ENCODE measurements around the gene KCNQ1.

The KCNQ1 gene

GRCh38 chr11:2674658-2675131 is 229.9 kb downstream of the KCNQ1 start:
- DNase-seq = no peak

- no peak for DNase-seq
Observed at GRCh38 chr11:2675540-2675939, 230.7 kb downstream of the KCNQ1 start.

- DNase-seq = no peak
Observed at GRCh38 chr11:2677127-2677526, 232.3 kb downstream of the KCNQ1 start.

DNA sequence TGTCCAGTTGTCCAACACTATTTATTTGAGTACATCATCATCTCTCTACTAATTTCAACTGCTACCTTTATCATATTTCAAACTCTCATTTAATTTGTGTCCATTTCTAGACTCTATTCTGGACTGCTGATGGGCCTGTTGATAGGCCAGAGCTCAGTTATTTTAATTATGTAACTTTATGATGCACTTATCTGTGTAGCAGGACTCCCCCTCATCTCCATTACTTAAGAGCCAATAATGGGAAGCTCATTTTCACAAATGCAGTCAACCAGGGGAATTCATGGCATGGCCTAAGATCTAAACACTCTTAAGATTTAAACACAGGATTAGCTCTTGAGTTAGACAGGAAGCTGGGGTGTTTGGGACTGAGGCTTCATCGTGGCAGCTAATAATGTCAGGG is 233.6 kb downstream of the KCNQ1 start:
- no peak for DNase-seq

GRCh38 chr11:2679011-2679676 is 234.3 kb downstream of the KCNQ1 start:
- no peak for DNase-seq

DNA sequence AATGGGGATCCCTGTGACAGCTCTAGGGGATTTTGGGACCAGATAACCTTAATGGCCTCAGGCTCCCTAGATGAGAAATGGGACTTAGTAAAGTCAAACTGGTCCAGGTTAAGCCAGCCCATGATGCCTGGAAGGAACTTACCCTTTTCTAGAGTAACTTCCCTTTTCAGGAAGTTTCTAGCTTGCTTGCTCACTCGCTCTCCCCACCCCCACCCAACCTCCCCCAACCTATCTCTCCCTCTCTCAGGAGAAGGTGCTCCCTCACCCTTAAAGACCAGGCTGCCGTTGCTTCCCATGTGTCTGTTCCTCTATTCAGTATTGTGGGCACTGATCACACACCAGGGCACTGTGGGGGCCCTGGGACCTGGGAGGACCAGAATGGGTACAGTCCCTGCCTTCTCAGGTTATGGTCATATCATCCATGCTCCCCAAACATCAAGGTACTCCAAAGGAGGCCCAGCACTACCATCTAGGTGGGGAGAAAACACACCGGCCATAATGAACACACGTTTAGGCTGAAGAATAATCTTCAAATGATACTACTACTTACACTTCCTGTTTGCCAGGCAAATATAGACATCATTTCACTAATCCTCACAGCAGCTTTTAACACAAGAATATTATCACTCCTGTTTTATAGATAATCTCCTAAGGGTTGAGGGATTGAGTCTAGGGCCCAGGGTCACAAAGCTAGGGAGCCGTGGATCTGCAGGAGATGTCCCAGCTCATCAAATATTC is 236.8 kb downstream of the KCNQ1 start:
- DNase-seq = no peak

DNA sequence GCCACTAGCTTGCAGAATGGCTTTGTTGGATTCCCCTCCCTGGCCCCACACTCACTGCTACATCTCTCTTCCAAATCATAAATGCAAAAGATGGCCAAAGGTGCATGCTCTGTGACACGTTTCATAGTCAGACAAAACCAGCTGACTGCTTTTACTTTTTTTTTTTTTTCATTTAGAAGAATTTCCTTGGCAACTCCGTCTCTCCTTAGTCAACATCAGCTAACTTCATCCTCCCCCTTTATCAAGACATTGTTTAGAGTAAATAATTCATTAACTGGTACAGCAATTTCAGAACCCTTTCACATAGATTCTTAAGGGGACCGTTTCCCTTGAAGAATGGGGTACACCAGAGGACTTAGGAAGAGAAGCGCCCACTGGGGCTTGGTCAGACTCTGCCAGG is 239.0 kb downstream of the KCNQ1 start:
- no peak for DNase-seq

GRCh38 chr11:2684581-2684980 is 239.8 kb downstream of the KCNQ1 start:
- DNase-seq = no peak

DNA sequence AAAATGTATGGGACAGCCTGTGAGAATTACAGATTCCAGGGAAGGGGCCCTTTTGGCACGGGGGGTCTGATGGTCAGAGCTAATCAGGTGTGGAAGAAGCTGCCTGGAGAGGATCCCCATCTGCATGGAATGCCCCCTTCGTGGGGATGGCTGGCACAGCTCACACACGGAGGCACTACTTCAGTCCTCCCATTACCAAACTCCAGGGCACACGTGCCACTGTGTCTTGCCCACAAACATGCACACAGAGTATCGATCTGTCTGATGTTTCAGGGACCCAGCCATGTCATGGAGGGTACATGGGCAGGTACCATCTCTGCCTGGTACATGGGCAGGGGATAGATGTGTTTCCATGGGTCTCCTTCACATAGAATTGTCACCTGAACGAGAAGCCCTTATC is 240.2 kb downstream of the KCNQ1 start:
- DNase-seq = no peak

DNA sequence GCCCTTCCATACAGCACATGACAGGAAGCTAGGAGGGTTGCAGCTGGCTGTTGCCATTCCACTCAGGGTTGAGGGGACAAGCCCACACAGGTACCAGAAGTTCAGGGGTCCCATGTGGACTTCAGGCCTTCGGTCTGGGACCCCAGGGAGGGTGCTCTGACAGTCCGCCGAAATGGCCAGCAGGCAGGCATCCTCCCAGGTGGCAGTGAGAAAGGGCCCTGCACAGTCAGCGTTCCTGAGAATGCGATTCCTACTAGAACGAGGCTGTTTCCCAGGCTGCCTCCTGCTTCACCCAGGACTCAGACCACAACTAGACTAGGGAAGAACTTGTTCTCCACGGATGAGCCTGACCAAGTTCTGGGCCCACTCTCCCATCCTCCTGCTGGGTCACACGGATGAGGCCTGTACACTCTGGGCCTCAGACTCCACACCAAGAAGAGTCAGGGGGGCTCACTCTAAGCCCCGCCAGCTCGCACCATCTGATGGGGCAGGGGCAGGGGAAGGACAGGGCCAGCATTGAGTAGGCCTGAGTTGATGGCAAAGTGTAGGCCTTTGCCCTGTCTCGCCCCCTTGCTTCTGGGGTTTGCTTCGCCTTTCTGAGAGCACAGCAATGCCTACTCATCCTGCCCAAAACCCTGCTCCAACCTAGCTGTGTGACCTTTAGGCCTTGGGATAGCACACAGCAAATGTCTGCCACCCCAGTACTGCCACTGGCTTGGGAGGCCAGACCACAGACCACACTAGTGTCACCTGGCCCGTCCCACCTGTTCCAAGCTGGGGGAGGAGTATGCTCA is 241.0 kb downstream of the KCNQ1 start:
- DNase-seq = no peak

DNA sequence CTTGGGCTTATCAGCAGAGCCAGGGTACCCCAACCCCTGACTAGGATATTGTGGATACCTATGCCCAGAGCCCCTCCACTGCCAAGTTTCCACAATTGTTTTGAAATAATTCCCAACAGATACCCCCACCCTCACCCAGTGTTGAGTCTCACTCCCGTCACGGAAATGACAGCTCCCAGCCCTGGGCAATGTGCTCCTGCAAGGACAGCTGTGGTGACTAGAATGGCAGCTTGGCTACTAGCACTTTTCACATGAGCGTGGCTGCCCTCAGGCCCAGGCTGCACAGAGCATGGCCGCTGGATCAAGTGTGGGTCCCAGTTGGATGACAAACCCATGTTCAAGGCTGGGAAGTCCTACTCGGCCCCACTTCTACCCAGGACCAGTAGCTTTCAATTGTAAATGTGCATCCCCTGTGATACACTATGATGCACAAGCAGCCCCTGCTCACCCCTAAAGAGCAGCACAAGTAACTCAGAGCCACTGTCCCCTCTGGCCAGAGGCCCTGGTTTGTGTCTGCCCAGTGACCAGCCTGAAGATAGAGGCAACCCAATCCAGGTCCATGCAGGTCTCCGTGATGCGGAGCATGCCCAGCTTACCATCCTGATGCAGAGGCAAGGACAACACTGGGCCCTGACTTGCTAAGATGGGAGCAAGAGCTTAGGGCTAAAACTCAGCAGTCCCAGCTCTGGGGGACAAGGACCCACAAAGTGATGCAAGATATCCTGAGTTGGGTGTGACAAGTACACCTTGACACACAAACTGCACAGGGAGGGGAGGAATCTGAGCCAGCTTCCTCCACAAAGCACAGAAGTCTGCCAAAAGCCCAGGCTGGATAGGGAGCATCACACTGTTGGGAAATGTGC is 241.8 kb downstream of the KCNQ1 start:
- no peak for DNase-seq

GRCh38 chr11:2687223-2687530 is 242.4 kb downstream of the KCNQ1 start:
- DNase-seq = no peak

- no peak for DNase-seq
Observed at GRCh38 chr11:2687782-2688191, 243.0 kb downstream of the KCNQ1 start.

DNA sequence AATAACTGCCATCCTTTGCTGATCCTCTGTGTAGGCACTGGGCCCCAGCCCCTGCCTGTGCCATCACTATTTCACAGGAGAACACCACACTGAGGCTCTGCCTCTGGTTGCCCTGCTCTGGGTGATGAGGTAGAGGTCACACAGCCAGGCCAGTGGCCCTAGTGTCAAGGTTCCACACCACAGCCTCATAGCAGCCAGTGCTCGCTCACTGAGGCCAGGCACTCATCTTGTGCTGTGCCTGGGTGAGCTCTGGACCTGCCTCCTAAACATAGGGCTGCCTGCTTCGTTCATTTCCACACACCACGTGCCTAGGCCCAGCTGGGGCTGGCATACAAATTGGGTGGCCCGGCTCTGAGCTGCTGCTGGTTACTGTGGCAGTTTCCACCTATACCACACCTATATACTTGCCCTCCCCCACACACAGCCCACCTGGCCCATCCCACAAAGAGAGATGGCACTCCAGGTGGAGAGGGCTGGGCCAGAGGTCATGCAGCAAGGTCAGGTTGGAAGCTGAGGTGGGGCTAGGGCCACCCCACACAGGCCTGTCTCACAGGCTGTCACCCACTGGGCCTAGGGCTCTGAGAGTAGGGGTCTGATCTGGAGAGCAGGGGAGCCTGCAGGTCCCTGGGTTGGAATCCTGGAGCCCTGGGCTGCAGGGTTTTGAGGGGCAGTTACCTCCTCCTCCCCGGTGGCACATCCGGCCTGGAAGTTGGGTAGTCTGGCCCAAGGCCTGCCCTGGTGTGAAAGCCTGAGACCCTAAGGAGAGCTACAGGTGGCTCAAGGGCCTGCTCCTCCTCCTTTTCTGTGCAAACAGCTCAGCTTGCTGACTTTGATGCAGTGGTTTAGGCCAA is 243.8 kb downstream of the KCNQ1 start:
- no peak for DNase-seq

DNA sequence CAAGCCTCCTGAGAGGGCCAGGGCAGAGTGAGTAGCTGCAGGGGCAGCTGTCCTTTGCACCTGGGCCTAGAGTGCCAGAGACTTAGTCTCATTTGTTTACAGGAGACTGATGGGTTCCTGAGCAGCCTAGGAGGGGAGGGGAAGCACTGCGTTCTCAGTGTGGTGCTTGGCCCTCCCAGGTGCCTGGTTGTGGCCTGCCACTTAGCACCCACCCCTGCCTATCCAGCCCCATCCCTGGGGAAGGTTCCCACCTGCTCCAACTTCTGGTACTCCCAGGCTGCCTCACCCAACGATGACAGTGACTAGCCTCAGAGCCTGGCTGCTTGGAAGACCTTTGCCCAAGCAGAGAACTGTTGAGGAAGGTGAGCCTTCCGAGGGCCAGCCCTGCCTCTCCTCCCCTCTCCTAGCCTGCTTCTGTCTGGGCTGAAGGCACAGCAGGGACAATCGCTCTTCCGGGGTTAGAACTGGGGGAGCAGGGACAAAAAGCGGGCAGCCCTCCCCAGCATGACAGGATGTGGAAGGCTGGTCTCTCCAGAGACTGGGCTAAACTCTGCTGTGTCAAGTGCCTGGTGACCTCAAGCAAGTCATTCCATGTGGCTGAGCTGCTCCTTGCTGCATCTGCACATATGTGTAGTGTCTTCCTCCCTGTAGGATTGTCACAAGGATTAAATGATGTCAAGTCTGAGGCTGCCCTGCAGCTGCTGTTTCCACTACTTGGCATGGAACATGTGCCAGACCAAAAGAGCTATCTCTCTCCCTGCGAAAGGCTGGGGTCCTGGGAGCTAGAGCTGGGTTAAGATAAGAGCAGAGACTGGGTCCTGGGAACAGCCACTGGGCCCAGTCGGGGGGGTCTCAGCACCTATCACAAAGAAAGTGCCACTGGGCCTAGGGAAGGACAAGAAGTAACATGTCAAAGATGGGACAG is 245.1 kb downstream of the KCNQ1 start:
- peak in 1 of 2 experiments; percentile 36 for DNase-seq

DNA sequence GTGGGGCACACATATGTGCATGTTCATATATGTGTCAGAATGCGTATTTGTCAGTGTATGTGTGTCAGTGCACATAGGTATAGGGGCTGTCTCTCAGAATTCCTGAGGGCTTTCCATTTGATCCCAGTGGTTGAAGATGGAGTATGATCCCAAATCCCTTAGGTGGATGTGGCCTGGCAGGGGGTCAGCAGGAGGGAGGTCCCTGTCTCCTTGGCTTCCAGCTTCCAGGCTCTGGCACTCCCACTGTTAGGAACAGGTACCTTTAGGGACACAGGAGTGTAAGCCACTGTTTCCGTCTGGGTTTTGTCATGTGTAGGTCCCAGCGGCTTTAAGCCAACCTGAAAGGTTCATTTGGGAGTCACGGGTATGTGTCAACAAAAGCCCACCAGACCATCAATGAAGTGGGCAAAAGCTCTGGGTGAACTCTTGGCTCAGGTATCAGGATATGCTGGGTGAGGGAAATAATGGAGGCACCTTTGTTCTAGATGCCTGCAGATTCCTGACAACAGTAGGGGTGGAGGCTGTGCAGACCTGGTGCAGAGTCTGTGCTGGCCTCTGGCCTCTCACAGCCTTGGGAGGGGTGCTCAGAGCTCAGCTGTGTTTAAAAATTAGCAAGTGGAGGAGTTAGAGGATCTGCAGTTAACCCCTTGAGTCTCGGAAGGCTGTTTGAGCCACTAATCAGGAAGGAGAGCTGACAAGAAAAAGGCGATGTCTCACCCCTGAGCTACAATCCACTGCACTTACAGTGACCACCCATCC is 246.0 kb downstream of the KCNQ1 start:
- no peak for DNase-seq

DNA sequence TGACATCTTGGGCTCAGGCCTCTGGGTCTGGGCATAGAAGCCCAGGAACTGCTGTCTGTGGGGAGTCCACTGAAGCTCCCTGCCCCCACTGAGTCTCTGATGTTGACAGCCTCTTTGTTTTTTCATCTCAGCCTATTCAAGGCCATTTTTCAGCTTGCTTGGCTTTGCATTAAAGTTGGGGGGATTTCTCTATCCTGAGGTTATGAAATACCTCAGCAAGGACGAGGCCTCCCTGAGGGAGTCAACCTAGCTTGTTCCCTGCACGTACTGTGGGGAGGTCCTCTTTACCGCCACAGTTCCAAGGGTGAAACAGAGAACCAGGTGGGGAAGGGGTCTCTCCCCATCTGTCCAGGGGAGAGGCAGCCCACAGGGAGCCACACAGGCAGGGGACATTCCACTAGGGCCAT is 246.6 kb downstream of the KCNQ1 start:
- no peak for DNase-seq

GRCh38 chr11:2691991-2692875 is 247.4 kb downstream of the KCNQ1 start:
- peak; percentile 22 to 39 for DNase-seq
